Measurements from ENCODE around the gene PHF12.
"Not testable (repeated sequence)": the region's sequence is repeated elsewhere in the genome, so short reads cannot be mapped to it uniquely, and the experiment has no call there.

PHF12 gene

DNA sequence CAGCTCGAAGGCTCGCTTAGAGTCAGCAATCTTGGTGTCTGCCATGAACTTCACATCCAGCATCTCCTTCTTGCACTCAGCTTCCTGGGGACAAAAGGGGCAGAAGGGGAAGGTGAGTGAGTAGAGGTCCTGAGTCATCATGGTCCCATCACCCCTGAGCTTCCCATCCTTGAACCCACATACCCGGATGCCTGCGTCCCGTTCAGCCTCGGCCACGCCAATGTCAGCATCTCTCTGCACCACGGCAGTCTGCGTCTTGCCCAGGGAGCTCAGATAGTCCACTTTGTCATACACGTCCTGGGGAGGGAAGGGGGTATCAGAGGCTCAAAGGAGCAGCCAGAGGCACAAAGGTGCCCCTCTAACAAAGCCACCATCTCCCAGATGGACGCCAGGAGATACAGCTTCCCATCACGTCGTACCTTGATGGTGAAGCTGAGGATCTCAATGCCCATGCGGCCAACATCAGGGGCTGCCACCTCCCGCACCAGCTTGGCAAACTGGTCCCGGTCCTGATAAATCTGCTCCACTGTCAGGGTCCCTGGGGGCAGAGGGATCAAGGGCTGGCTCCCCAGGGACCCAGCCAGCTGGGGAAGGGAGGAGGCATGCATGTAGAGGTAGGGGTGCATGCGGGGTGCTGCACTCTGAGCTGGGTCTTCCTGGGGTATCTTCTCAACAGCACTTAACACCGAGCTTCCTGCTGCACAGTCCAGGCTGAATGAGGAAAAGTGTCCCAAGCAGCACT is 69.0 kb downstream of the PHF12 start:
- no peak for DNase-seq (ENCODE audit: low read depth)

DNA sequence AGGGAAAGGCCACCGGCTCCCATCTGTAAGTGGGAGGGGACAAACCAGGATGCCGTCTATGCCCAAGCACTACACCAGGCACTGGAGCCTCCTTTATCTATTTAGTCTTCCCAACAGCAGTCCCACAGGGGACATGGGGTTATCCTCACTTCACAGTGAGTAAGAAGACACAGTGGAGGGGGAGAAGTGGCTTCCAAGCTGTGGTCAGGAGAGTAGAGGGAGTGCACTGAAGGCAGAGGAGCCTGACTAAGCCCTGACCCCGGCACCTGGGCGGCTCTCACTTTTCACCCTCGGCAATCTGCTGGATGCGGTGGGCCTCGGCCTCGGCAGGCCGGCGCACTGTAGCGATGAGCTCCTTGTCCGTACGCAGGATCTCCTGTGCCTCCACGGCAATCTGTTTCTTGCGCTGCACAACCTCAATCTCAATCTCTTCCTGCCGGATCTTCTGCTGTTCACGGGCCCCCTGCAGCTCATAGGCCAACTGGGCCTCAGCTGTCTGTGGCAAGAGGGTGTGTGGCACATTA is 69.7 kb downstream of the PHF12 start:
- DNase-seq (ENCODE audit: low read depth): no peak

DNA sequence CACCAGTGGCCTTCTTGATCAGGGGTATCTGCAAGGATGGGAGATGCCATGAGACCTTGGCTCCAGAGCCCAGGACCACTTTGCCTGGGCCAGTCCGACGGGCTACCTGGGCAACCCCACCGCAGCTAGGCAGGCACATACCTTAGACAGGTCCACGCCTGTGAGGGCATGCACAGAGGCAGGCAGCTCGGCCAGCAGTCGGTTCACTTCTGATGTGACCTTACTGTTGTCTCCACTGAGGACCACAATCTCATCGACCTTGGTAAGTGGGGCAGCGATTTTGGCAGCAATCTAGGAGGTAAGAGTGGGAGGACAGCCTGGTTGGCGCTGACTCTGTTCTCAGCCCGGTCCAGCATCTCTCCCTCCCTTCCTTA is 70.8 kb downstream of the PHF12 start:
- DNase-seq (ENCODE audit: low read depth): no peak

DNA sequence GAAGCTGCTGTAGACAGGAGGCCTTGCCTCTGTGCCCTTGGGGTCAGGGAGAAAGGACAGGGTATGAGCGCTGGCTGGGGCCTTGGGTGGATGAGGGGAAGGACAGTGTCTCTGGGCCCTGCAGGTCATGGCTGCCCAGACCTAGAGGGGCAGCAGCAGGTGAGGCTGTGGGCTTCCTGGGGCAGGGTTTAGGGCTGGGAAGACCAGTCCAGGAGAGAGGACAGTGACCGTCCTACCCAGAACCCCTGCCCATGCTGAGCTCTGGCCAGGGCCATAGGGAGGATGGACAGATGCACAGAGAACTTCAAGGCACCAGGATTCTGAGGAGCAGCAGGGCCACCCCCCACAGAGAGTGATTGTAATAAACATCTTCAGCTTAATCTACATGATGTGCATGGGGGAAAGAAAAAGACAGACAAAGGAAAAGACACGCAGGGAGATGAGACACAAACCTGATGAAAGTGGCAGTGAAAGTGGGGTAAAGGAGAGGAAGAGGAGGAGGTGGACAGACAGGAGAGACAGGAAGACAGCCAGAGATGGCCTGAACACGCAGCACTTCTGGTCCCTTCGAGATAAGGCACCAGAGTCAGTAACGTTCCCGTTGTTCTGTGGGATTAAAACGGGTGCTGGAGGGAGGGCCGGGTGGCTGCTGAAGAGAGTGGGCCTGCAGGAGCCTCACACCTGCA is 71.3 kb downstream of the PHF12 start:
- DNase-seq (ENCODE audit: low read depth): no peak

DNA sequence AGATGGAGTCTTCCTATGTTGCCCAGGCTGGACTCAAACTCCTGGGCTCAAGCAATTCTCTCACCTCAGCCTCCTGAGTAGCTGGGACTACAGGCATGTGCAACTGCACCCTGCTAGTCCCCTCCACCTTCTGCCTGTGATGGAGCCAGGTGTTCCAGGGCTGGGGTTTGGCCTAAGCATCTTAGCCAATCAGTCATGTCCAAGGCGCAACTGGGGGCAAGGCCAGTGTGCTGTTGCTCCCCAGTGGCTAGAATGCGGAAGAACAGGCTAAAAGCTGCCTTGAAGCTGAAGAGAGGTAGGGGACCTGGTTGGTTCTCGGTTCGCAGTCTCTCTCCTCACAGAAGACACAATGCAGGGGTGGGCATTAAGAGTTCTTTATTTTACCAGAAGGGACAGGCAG is 72.3 kb downstream of the PHF12 start:
- DNase-seq (ENCODE audit: low read depth): no peak

DNA sequence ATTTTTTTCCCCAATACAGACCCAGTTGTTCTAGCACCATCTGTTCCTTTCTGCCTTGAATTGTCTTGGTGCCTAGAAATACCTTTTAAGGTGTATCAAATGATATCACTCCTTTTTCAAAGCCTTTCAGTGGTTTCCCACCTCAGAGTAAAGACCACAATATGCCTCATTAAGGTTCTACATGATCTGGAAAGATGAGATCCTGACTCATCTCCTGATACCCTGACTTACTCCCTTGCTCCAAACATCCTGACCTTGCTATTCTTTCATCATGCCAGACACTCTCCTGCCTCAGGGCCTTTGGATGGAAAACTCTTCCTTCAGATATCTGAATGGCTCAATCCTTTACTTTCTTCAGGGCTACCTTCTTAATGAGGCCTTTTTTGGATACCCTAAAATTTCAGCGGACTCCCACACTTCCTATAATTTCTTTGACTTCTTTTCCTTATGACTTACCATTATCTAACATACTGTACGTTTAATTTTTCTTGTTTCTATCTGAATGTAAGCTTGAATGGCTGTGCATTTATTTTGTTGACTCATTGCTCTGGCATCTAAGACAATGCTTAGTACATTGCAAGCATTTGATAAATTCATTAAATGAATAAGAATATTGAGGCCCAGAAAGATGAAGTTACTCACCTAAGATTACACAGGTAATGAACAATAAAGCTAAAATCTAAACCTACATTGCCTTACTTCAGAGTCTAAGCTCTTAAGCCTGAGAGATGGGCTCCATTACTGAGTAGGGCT is 73.0 kb downstream of the PHF12 start:
- DNase-seq (ENCODE audit: low read depth): no peak

DNA sequence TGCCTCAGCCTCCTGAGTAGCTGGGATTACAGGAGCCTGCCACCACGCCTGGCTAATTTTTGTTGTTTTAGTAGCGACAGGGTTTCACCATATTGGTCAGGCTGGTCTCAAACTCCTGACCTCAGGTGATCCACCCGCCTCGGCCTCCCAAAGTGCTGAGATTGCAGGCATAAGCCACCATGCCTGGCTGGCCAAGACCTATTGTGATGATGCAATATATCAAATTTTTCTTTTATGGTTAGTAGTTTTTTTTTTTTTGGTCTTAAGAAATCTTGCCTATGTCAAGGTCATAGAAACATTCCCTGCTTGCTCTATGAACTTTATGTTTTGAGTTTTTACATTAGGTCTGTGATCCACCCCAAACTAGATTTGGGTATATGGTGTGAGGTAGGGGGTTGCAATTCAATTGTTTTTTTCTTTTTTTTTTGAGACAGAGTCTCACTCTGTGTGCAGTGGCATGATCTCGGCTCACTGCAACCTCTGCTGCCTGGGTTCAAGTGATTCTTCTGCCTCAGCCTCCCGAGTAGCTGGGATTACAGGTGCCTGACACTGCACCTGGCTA is 74.1 kb downstream of the PHF12 start:
- not testable (repeated sequence) for DNase-seq (ENCODE audit: low read depth)

DNA sequence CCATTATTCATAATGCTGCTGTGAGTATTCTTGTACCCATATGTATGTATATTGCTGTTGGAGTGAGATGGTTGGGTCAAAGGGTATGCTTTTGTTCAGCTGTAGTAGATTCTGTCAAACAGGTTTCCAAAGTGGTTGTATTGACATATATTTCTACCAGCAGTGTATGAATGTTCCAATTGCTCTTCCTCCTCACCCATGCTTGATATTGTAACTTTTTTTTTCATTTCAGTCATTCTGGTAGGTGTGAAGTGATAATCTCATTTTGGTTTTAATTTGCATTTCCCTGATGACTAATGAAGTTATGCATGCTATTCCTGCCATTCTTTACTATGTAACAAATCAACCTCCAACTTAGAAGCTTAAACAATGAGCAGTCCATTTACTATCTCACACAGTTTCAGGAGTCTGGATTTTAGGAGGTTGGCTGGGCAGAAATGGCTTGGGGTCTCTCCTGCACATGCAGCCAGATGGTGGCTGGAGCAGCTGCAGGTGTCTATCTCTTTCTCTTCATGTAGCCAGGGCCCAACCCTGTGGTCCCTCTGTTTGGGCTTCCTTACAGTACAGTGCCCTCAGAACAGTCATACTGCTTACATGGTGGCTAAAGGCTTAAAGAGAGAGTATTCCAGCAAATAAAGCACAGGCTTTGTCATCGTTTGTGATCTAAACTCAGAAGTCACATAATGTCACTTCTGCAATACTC is 75.3 kb downstream of the PHF12 start:
- no peak for DNase-seq (ENCODE audit: low read depth)

DNA sequence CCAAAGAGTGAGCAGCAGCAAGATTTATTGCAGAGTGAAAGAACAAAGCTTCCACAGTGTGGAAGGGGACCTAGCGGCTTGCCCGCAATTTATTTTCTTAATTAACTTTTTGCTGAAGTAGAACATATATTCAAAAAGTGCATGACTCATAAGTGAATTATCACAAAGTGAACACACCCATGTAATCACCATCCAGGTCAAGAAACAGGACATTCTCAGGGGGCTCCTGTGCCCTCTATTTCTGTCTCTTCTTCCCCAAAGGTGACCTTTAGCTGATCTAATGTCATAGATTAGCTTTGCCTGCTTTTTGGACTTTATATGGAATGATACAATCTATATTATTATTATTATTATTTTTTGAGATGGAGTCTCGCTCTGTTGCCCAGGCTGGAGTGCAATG is 76.6 kb downstream of the PHF12 start:
- no peak for DNase-seq (ENCODE audit: low read depth)

DNA sequence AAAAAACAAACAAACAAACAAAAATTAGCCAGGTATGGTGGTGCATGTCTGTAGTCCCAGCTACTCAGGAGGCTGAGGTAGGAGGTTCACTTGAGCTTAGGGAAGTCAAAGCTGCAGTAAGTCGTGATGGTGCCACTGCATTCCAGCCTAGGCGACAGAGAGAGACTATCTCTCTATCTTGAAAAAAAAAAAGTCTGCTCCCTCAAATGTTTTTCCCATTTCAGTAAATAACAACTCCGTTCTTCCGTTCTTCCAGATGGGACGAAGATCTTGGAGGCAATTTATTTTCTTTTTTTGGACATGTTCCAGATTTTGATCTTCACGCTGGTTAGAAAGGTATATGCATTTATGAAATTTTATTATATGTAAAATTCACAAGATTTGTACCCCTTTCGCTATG is 77.5 kb downstream of the PHF12 start:
- no peak for DNase-seq (ENCODE audit: low read depth)

DNA sequence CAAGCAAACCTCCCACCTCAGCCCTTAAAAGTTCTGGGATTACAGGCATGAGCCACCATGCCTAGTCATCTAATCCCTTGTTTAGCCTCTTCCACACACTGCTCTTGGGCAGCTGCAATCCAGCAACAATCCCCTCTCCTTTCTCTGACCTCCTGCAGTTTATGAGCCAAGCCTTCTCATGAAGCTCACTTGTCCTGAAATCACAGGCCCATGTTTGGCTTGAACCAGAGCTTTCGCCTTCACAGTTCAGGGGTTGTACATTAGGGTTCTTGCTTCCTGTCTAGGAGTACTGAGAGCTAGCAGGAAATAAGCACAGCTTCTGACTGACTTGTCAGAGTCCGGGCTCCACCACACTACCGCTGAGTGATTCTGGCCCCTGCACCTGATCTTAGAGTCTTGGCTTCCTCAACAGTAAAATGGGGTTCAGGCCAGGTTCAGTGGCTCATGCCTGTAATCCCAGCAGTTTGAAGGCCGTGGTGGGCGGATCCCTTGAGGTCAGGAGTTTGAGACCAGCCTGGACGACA is 80.2 kb downstream of the PHF12 start:
- DNase-seq (ENCODE audit: low read depth): no peak

DNA sequence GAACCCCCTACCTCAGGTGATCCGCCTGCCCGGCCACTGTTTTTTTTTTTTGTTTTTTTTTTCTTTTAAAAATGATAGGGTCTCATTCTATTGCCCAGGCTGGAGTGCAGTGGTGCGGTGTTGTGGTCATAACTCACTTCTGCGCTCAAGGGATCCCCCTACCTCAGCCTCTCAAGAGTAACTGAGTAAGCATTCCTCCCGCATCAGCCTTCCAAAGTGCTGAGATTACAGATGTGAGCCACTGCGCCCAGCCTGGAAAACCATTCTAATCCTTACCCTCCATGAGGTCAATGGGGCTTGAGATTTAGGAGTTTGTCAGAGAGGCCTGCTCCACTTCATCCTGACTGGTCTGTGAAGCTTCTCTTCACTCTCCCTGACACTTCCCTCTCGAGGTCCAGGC is 84.0 kb downstream of the PHF12 start:
- no peak for DNase-seq (ENCODE audit: low read depth)

DNA sequence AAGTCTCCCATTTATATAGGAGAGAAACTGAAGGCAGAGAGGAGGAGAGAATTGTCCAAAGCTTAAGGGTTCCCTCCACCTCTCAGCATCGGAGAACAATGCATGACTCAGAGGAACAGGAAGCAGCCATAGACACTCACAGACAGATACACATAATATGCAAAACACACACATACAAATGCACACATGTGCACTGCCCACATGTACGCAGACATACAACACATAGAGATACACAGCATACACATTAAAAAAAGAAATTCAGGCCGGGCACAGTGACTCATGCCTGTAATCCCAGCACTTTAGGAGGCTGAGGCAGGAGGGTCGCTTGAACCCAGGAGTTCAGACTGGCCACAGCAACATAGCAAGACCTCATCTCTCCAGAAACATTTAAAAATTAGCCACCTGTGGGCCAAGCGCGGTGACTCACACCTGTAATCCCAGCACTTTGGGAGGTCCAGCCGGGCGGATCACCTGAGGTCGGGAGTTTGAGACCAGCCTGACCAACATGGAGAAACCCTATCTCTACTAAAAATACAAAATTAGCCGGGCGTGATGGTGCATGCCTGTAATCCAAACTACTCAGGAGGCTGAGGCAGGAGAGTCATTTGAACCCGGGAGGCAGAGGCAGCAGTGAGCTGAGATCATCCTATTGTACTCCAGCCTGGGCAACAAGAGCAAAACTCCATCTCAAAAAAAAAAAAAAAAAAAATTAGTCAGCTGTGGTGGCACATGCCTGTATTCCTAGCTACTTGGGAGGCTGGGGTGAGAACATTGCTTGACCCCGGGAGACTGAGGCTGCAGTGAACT is 85.2 kb downstream of the PHF12 start:
- DNase-seq (ENCODE audit: low read depth): no peak

DNA sequence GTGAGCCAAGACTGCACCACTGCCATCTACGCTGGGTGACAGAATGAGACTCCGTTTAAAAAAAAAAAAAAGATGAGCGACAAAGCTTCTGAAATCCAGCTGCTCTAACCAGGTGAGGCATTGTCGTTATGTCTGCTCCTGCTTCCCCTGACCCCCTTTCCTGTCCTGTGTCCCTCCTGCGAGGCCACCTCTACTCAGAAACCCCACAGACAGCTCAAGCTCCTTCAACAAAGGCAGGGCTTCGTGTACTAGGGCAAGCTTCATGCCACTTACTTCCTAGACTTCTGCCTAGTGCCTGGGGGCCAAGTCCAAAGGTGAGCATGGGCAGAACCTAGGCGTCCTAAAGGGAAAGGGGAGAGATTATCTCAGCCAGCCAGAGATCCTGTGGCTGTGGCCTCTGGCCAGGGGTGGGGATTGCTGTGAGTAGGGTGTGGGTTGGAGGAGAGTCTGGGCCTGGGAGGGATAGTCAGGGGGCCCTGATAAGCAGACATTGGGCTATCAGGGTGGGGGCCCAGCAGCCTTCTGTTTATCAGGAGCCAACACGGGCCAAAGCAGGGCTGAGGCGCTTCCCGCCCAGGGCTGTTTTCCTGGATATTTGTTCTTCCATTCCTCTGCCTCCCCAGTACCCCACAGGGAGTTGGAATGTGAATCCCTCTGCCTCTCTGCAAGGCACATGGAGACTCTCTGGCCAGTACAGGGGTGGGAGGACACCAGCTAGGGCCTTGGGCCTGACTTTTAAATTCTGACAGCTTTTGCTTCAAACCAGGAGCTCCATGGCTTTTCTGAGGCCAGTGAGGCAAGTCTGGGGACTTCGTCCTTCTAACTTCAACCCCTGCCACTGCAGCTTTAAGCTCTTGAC is 86.1 kb downstream of the PHF12 start:
- DNase-seq (ENCODE audit: low read depth): no peak

DNA sequence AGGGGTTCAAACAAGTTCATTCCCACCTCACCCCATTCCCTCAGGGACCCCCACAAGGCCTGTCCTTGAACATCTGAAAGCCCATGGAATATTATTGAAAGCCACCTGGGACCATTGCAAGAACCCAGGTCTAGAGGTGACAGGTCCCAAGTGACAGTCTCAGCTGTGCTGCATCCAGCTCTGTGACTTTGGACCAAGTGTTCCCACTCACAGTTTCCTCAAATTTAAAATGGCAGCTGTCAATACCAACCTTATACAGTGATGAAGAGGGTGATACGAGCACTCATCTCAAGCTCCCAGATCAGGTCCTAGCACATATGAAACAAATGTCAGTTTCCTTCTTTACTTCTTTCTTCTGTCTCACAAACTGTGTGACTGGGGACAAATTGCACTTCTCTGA is 87.4 kb downstream of the PHF12 start:
- no peak for DNase-seq (ENCODE audit: low read depth)

DNA sequence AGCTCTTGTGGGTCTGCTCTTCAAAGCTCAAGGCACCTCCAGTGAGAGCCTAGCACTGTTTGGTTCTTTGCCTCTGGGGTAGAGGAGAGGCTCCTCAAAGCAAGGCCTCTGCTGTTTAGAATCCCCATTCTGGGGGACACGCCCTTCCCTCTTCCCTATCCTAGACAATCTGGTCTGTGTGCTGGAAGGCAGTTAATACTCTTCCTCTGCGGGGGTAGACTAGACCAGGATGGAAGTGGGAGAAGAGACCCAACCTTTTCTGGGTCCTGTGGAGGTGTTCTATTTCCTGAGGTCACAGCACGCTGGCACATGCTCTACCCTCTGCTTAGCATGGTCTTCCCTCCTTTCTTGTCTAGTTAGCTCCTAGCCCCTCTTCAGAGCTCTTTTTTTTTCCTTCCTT is 88.8 kb downstream of the PHF12 start:
- no peak for DNase-seq (ENCODE audit: low read depth)

DNA sequence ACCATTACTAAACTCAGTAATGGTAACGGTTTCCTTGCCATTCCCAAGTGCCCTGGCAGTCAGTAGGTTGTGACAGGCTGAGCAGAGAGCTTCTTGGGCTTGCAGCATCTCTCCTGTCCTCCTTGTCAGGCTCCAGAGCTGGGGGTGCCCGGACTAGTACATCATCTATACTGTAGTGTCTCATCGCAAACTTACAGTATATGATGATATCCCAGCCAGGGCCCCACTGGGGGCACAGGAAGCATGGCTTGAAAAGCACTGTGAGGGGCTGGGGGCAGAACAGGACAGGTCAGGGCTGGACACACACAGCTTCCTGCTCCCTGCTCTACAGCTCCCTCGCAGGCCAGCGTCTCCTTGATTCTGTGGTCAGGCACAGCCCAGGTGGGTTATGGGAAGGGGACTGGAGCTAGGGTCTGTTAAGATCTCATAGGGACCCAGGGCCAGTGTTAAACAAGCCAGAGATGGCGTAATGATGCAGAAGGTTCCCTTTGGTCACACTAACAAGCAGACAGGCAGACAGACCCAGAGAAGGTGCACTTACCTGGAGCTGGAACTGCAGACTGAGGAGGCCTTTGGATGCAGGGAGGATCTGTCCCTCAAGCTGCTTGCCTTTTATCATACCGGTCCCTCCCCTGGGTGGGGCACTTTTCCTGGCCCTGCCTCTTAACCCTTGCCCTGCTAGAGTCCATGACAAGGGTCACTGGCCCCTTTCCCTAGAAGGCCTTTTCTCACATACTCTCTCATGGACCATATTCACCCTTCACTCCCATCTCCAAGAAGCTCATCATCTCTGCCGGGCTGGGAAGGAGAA is 89.7 kb downstream of the PHF12 start:
- no peak for DNase-seq (ENCODE audit: low read depth)

DNA sequence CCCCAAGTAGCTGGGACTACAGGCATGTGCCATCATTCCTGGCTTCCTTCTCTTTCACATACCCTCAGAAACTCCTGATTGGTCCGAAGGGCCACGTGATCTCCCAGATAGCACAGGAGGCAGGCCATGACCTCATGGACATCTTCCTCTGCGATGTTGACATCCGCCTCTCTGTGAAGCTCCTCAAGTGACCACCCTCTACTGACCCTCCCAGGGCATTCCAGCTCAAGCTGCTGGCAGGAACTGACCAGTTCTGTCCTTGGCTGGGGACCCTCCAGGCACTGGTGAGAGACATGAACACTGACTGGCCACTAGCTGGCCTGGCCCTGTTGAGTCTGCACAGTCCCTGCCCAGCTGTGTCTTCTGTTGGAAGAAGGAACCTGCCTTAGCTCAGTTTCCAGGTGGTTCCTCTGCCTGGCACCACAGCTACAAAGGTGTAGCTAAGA is 90.9 kb downstream of the PHF12 start:
- no peak for DNase-seq (ENCODE audit: low read depth)

DNA sequence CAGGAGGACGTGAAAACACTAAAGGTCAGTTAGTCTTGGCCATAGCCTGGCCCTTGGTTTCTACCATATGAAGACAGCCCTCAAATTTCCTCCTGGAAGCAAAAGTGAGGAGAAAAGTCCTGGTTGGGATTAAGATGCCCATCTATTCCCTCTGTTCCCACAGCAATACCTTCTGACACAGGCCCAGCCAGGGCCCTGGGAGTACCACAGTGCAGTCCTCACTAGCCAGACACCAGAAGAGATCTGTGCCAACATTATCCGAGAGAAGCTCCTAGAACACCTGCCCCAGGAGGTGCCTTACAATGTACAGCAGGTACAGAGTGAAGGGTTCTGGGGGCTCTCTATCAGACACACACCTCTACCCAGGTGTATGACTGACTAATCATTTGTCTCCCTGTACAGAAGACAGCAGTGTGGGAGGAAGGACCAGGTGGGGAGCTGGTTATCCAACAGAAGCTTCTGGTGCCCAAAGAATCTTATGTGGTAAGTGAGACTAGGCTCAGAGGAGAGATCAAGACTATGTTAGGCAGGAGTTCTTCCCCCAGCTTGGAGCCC is 92.4 kb downstream of the PHF12 start:
- DNase-seq (ENCODE audit: low read depth): no peak
